NCI-H1694 (cell line): ENCODE measurements around the gene ZNF398.
"Not testable (repeated sequence)": the region's sequence is repeated elsewhere in the genome, so short reads cannot be mapped to it uniquely, and the experiment has no call there.

Experiments used
- DNase-seq: peaks from one replicate; lab custom pipeline; 2025; lab: John Stamatoyannopoulos, UW

The ZNF398 gene

GRCh38 chr7:149147072-149147751 is at the start of gene ZNF398:
Gene ZNF398, plus strand, starts transcription at chr7:149147453. Its CDS starts 290 bp downstream, at chr7:149147743.
- no peak for DNase-seq

GRCh38 chr7:149099058-149099457 is 48.2 kb upstream of the ZNF398 start:
- no peak for DNase-seq

- no peak for DNase-seq
These were observed 46.4 kb upstream of the ZNF398 start for GRCh38 chr7:149100821-149101220.

- DNase-seq = no peak
These were observed 44.6 kb upstream of the ZNF398 start for GRCh38 chr7:149102666-149103065.

GRCh38 chr7:149103424-149103823 is 43.8 kb upstream of the ZNF398 start:
- no peak for DNase-seq

GRCh38 chr7:149104214-149104613 is 43.0 kb upstream of the ZNF398 start:
- no peak for DNase-seq

GRCh38 chr7:149104749-149105148 is 42.5 kb upstream of the ZNF398 start:
- no peak for DNase-seq

GRCh38 chr7:149109969-149110368 is 37.3 kb upstream of the ZNF398 start:
- DNase-seq = no peak

GRCh38 chr7:149125189-149125862 is 21.9 kb upstream of the ZNF398 start:
- no peak for DNase-seq

GRCh38 chr7:149125863-149126661 is 21.2 kb upstream of the ZNF398 start, which contains the start of gene ZNF425:
Gene ZNF425, minus strand, starts transcription at chr7:149126324. Its CDS starts 111 bp downstream, at chr7:149126213.
- peak; percentile 51 for DNase-seq

GRCh38 chr7:149126662-149127266 is 20.5 kb upstream of the ZNF398 start:
- no peak for DNase-seq

GRCh38 chr7:149130572-149131198 is 16.6 kb upstream of the ZNF398 start:
- no peak for DNase-seq

GRCh38 chr7:149133028-149133710 is 14.1 kb upstream of the ZNF398 start:
- no peak for DNase-seq

GRCh38 chr7:149136118-149136517 is 11.1 kb upstream of the ZNF398 start:
- DNase-seq = no peak

- DNase-seq = no peak
These were observed 6.4 kb upstream of the ZNF398 start for GRCh38 chr7:149140831-149141230.

GRCh38 chr7:149141893-149142292 is 5.4 kb upstream of the ZNF398 start:
- DNase-seq = no peak

- not testable (repeated sequence) for DNase-seq
These were observed 2.8 kb upstream of the ZNF398 start for GRCh38 chr7:149144436-149144922.

GRCh38 chr7:149145031-149145845 is 2.0 kb upstream of the ZNF398 start:
- no peak for DNase-seq

GRCh38 chr7:149147752-149148653 is 750 bp downstream of the ZNF398 start:
- DNase-seq = no peak
